Uterus (tissue), 4 donors: ENCODE results near the gene ADGRL3. TPM values are rescaled to one million over a fixed set of nuclear protein-coding genes. Genes with fewer than 3 reads are reported as not detected.

Source experiments
- DNase-seq, 2 donors: peaks; one replicate each; pipeline ENCODE4 v3.0.0-alpha.2; 2019 to 2020
- H3K27ac ChIP-seq, 2 donors: fragments of 200-600 bp; sonication (generic); 1 replicate in 1 of 2; 2 replicates in 1 of 2; pipeline ENCODE4 v1.5.1; 2016 to 2018
- H3K27me3 ChIP-seq, 2 donors: fragments of 200-600 bp; sonication (generic); one replicate each; pipeline ENCODE4 v1.5.1; 2018 to 2019; ENCODE audit warnings: control low read depth in 1 of 2
- H3K36me3 ChIP-seq, 2 donors: fragments of 200-600 bp; sonication (generic); one replicate each; pipeline ENCODE4 v1.5.1; 2019; ENCODE audit warnings: control low read depth in 1 of 2
- H3K4me1 ChIP-seq, 2 donors: fragments of 200-600 bp; sonication (generic); one replicate each; pipeline ENCODE4 v1.5.1; 2018 to 2019; ENCODE audit warnings: control low read depth in 1 of 2
- H3K4me3 ChIP-seq, 2 donors: fragments of 200-600 bp; sonication (generic); 1 replicate in 1 of 2; 2 replicates in 1 of 2; pipeline ENCODE4 v1.5.1; 2018 to 2019; ENCODE audit warnings: mild to moderate bottlenecking in 1 of 2
- H3K9me3 ChIP-seq, 2 donors: fragments of 200-600 bp; sonication (generic); one replicate each; pipeline ENCODE4 v1.5.1; 2019; ENCODE audit warnings: control low read depth in 1 of 2
- CTCF ChIP-seq, 4 experiments: fragments of 200-600 bp in 2 of 4; fragments of 450-650 bp in 2 of 4; sonication (generic) in 2 of 4; IDR thresholded peaks; one replicate each; pipeline ENCODE4 v1.5.1; 2016 to 2019; ENCODE audit warnings: antibody characterized with exemption in 4 of 4, mild to moderate bottlenecking in 2 of 4, moderate library complexity in 1 of 4
- POLR2A ChIP-seq, 2 donors: fragments of 450-650 bp; IDR thresholded peaks; one replicate each; pipeline ENCODE4 v1.6.1; 2016; ENCODE audit warnings: antibody characterized with exemption in 2 of 2, mild to moderate bottlenecking in 1 of 2, moderate library complexity in 1 of 2
- intact Hi-C: fragments of 100-400 bp; cut with DNase I; formaldehyde crosslinking; loops from one replicate; pipeline ENCODE4 v1.15.1; 2023; ENCODE audit warnings: low total_unique reads
- total RNA-seq, 4 donors: library from RNA; depleted of rRNA in 3 of 4; stranded (reverse); fragments of >200 nt in 3 of 4; gene quantifications; one replicate each; pipeline versions ENCODE4 v1.1.0 to v1.2.4, GENCODE V29; 2014 to 2023
- donor health status: DM: yes; HTN: yes; CAD: no.

ADGRL3 gene
- total RNA-seq, 4 donors from 2014 or later = 31.5 to 411 (median 74.3) TPM

- intact Hi-C loops = no loop called here
Observed at GRCh38 chr4:61251129-61251528, 51.0 kb downstream of the ADGRL3 start.

GRCh38 chr4:61254406-61254805 is 54.3 kb downstream of the ADGRL3 start:
- intact Hi-C loops = no loop called here
- Histone ChIP-seq H3K4me1 (no peaks in the 10 kb centered on the region), H3K27me3 (no peaks in the 10 kb centered on the region), H3K9me3 (no peaks in the 10 kb centered on the region), H3K4me3 (no peak overlapping the region), H3K27ac (no peak overlapping the region), H3K36me3 (no peaks in the 10 kb centered on the region)
- TF ChIP-seq POLR2A (IDR thresholded peaks at IDR 0.05) = no peak
- no peak for TF ChIP-seq CTCF (IDR thresholded peaks at IDR 0.05)
- no peak for DNase-seq

More at GRCh38 chr4:61251129-61251528, 51.0 kb downstream of the ADGRL3 start:
- Histone ChIP-seq H3K27me3 (no peaks in the 10 kb centered on the region), H3K36me3 (no peaks in the 10 kb centered on the region), H3K4me1 (no peaks in the 10 kb centered on the region), H3K9me3 (no peaks in the 10 kb centered on the region), H3K27ac (no peak overlapping the region), H3K4me3 (no peak overlapping the region)
- no peak for DNase-seq
- no peak for TF ChIP-seq CTCF (IDR thresholded peaks at IDR 0.05)
- no peak for TF ChIP-seq POLR2A (IDR thresholded peaks at IDR 0.05)

- Histone ChIP-seq H3K27me3 (no peaks in the 10 kb centered on the region), H3K4me3 (no peak overlapping the region), H3K36me3 (no peaks in the 10 kb centered on the region), H3K4me1 (no peaks in the 10 kb centered on the region), H3K27ac (no peak overlapping the region), H3K9me3 (no peaks in the 10 kb centered on the region)
- no peak for DNase-seq
- intact Hi-C loops = no loop called here
- no peak for TF ChIP-seq CTCF (IDR thresholded peaks at IDR 0.05)
- TF ChIP-seq POLR2A (IDR thresholded peaks at IDR 0.05) = no peak
Observed at GRCh38 chr4:61273233-61273632, 73.1 kb downstream of the ADGRL3 start.

GRCh38 chr4:61274286-61274685 is 74.2 kb downstream of the ADGRL3 start:
- Histone ChIP-seq H3K4me3 (no peak overlapping the region), H3K27me3 (no peaks in the 10 kb centered on the region), H3K9me3 (no peaks in the 10 kb centered on the region), H3K36me3 (no peaks in the 10 kb centered on the region), H3K27ac (no peak overlapping the region), H3K4me1 (peaks cover 0 to 5% of the 10 kb centered on the region in 2 donors)
- no peak for TF ChIP-seq CTCF (IDR thresholded peaks at IDR 0.05)
- no peak for TF ChIP-seq POLR2A (IDR thresholded peaks at IDR 0.05)
- intact Hi-C loops = no loop called here
- no peak for DNase-seq

- no peaks in the 10 kb centered on the region for H3K9me3 ChIP-seq
- H3K4me1 ChIP-seq = peaks cover 0 to 5% of the 10 kb centered on the region in 2 donors
- no peak overlapping the region for H3K27ac ChIP-seq
- no peak overlapping the region for H3K4me3 ChIP-seq
- H3K27me3 ChIP-seq = no peaks in the 10 kb centered on the region
- intact Hi-C loops = no loop called here
- TF ChIP-seq POLR2A (IDR thresholded peaks at IDR 0.05) (no peak), CTCF (IDR thresholded peaks at IDR 0.05) (no peak)
- no peak for DNase-seq
- no peaks in the 10 kb centered on the region for H3K36me3 ChIP-seq
Observed at GRCh38 chr4:61275241-61275640, 75.1 kb downstream of the ADGRL3 start.
